HepG2 (cell line): Measurements from ENCODE around the gene MAPK13. TPM values are rescaled to one million over a fixed set of nuclear protein-coding genes. Genes with fewer than 3 reads are reported as not detected.

Source experiments
- AFF4 ChIP-seq: sonication (generic); formaldehyde crosslinking; IDR thresholded peaks from 2 replicates; pipeline ENCODE4 v1.4.0; 2020; ENCODE audit warnings: missing genetic modification reagents
- ATF4 ChIP-seq, 2 experiments: fragments of 450-650 bp in 1 of 2; sonication (generic) in 1 of 2; formaldehyde crosslinking; IDR thresholded peaks; 2 replicates each; pipeline versions ENCODE4 v1.5.0 to v1.8.0; 2020 to 2022; ENCODE audit warnings: mild to moderate bottlenecking in 1 of 2, missing genetic modification reagents in 1 of 2
- BCL6 ChIP-seq: IDR thresholded peaks from 2 replicates; pipeline ENCODE4 v1.6.1; 2016; ENCODE audit warnings: missing genetic modification reagents, missing compliant biosample characterization
- CREM ChIP-seq, 2 experiments: sonication (generic) in 1 of 2; formaldehyde crosslinking in 1 of 2; IDR thresholded peaks; 2 replicates each; pipeline versions ENCODE4 v1.4.0 to v1.6.1; 2016 to 2020; ENCODE audit warnings: antibody characterized with exemption in 1 of 2, mild to moderate bottlenecking in 1 of 2, missing genetic modification reagents in 1 of 2
- HMGXB3 ChIP-seq: sonication (generic); formaldehyde crosslinking; IDR thresholded peaks from 2 replicates; pipeline ENCODE4 v1.4.0; 2020; ENCODE audit warnings: missing genetic modification reagents, borderline replicate concordance
- JUN ChIP-seq: sonication (generic); formaldehyde crosslinking; IDR thresholded peaks from 2 replicates; pipeline ENCODE4 v1.4.0; 2020; ENCODE audit warnings: mild to moderate bottlenecking, missing genetic modification reagents
- KDM2A ChIP-seq: sonication (generic); formaldehyde crosslinking; IDR thresholded peaks from 2 replicates; pipeline ENCODE4 v1.4.0; 2020; ENCODE audit warnings: low read depth, missing genetic modification reagents, borderline replicate concordance
- MAFG ChIP-seq: sonication (generic); formaldehyde crosslinking; IDR thresholded peaks from 2 replicates; pipeline ENCODE4 v1.5.1; 2020; ENCODE audit warnings: mild to moderate bottlenecking, missing genetic modification reagents
- TBL1XR1 ChIP-seq: fragments of 150-350 bp; IDR thresholded peaks from 2 replicates; pipeline ENCODE4 v1.6.1; 2014; ENCODE audit warnings: borderline replicate concordance, low read length; ENCODE audit not compliant: partially characterized antibody
- ZNF337 ChIP-seq: sonication (generic); formaldehyde crosslinking; IDR thresholded peaks from 2 replicates; pipeline ENCODE4 v1.5.1; 2020; ENCODE audit warnings: missing genetic modification reagents, low read depth, mild to moderate bottlenecking, borderline replicate concordance
- ZNF354B ChIP-seq: sonication (generic); formaldehyde crosslinking; IDR thresholded peaks from 2 replicates; pipeline ENCODE4 v1.8.0; 2022; ENCODE audit warnings: mild to moderate bottlenecking, missing genetic modification reagents
- ZNF619 ChIP-seq: sonication (generic); formaldehyde crosslinking; IDR thresholded peaks from 2 replicates; pipeline ENCODE4 v1.4.0; 2020; ENCODE audit warnings: mild to moderate bottlenecking, missing genetic modification reagents
- ZNF687 ChIP-seq: sonication (generic); formaldehyde crosslinking; IDR thresholded peaks from 2 replicates; pipeline ENCODE4 v1.5.1; 2020; ENCODE audit warnings: mild to moderate bottlenecking, missing genetic modification reagents, moderate library complexity
- ZNF768 ChIP-seq: sonication (generic); formaldehyde crosslinking; IDR thresholded peaks from 2 replicates; pipeline ENCODE4 v1.4.0; 2020; ENCODE audit warnings: missing genetic modification reagents
- polyA plus RNA-seq, 8 experiments: library from polyadenylated mRNA; depleted of rRNA in 3 of 8; stranded (reverse) in 7 of 8; unstranded in 1 of 8; fragments of >200 nt; fragmentation: Illumina TruSeq in 4 of 8; extraction: Trizol in 4 of 8; gene quantifications; 2 replicates each; pipeline versions ENCODE4 v1.2.1 to v1.2.3, GENCODE V29; 2011 to 2016; ENCODE audit warnings: low read depth in 4 of 8, missing spikeins in 1 of 8, mixed read lengths in 1 of 8; ENCODE audit not compliant: insufficient read depth in 1 of 8
- total RNA-seq, 5 experiments: library from RNA; depleted of rRNA; stranded (reverse); fragments of >200 nt; fragmentation: Illumina TruSeq; extraction: Trizol; gene quantifications; 2 replicates each; pipeline ENCODE4 v1.2.3, GENCODE V29; 2016; ENCODE audit warnings: low read depth in 1 of 5

The MAPK13 gene
- total and polyA plus RNA-seq, 2 of the 13 experiments (the other 11 are each of a cell fraction or from before 2014, with no cell fraction given), result 12.7 to 43.4 TPM

- TF ChIP-seq AFF4 (0 out of 2 replicates have a peak, but pooled peaks have one; percentile 67), TBL1XR1 (no peak), ZNF354B (CRISPR knock-in tag) (no peak), ZNF687 (CRISPR knock-in tag) (peak; percentile 60), CREM (IDR thresholded peaks at IDR 0.05) (no peak), CREM (CRISPR knock-in tag; IDR thresholded peaks at IDR 0.05) (no peak), JUN (no peak), ZNF768 (CRISPR knock-in tag) (no peak), KDM2A (CRISPR knock-in tag) (0 out of 2 replicates have a peak, but pooled peaks have one; percentile 0), ZNF337 (CRISPR knock-in tag) (no peak), BCL6 (CRISPR knock-in tag) (no peak), ZNF619 (CRISPR knock-in tag) (0 out of 2 replicates have a peak, but pooled peaks have one; percentile 4), ATF4 (CRISPR knock-in tag; IDR thresholded peaks at IDR 0.05) (no peak), MAFG (CRISPR knock-in tag) (no peak), HMGXB3 (CRISPR knock-in tag) (no peak)
Observed at GRCh38 chr6:36123270-36124139, 6.8 kb upstream of the MAPK13 start (continued).
